AG04450 (cell line): ENCODE measurements around the gene SUN2. TPM values are rescaled to one million over a fixed set of nuclear protein-coding genes. Genes with fewer than 3 reads are reported as not detected.

Experiments
- CTCF ChIA-PET: fragments of 300-600, 350-600 bp; formaldehyde crosslinking; extraction: SDS; loops from one replicate; lab custom pipeline; 2022; ENCODE audit warnings: antibody characterized with exemption, inconsistent platforms; lab: Charles Lee
- POLR2A ChIA-PET: fragments of 350-600 bp; formaldehyde crosslinking; extraction: SDS; loops from one replicate; lab custom pipeline; 2021; ENCODE audit warnings: antibody characterized with exemption, inconsistent platforms; lab: Yijun Ruan, JAX
- DNase-seq: peaks from one replicate; pipeline ENCODE4 v3.0.0-alpha.2; 2011; ENCODE audit warnings: low read depth, low spot score
- H3K27ac ChIP-seq: one replicate; pipeline ENCODE4 v1.5.1; 2012; ENCODE audit warnings: low read depth, low read length, control low read depth
- H3K27me3 ChIP-seq: one replicate; pipeline ENCODE4 v1.6.0; 2012; ENCODE audit warnings: low read length; ENCODE audit not compliant: control insufficient read depth, insufficient read depth
- H3K4me3 ChIP-seq: 2 replicates; pipeline ENCODE4 v1.5.1; 2011; ENCODE audit warnings: mild to moderate bottlenecking, low read depth, low read length, control low read depth
- H3K9me3 ChIP-seq: 2 replicates; pipeline ENCODE4 v1.5.1; 2012; ENCODE audit warnings: low read length; ENCODE audit not compliant: control insufficient read depth, insufficient read depth
- CTCF ChIP-seq: IDR thresholded peaks from 2 replicates; pipeline ENCODE4 v1.5.1; 2011; ENCODE audit warnings: low read depth, low read length, control low read depth, inconsistent platforms
- polyA plus RNA-seq: library from polyadenylated mRNA; depleted of rRNA; stranded (reverse); fragments of >200 nt; gene quantifications from 2 replicates; pipeline ENCODE4 v1.2.3, GENCODE V29; 2011

Gene SUN2
- polyA plus RNA-seq, 1 experiment = 24.5 TPM

- no peak for DNase-seq
- peaks cover 2% of the 10 kb centered on the region; the same call in 1 of the 2 replicates for H3K9me3 ChIP-seq
- ChIA-PET CTCF (interaction anchor here (1.5 kb wide), 1 partner anchor 29 kb away, joined by 6 read pairs; no protein-coding TSS in a partner anchor), POLR2A (no interaction called here)
- peaks cover 2% of the 10 kb centered on the region for H3K27me3 ChIP-seq
- no peak for TF ChIP-seq CTCF
- no peak overlapping the region for H3K27ac ChIP-seq
- H3K4me3 ChIP-seq = no peak overlapping the region
Measured at GRCh38 chr22:38798496-38798895, 42.7 kb upstream of the SUN2 start.

- DNase-seq = no peak
Measured at GRCh38 chr22:38796262-38796957, 40.6 kb upstream of the SUN2 start.

GRCh38 chr22:38795569-38795968 lies 39.8 kb upstream of the SUN2 start:
- CTCF ChIA-PET = no interaction called here
- Histone ChIP-seq H3K27me3 (peaks cover 2% of the 10 kb centered on the region), H3K4me3 (no peak overlapping the region), H3K27ac (no peak overlapping the region), H3K9me3 (peaks cover 2% of the 10 kb centered on the region; the same call in 1 of the 2 replicates)
- POLR2A ChIA-PET = no interaction called here
- DNase-seq = no peak
- TF ChIP-seq CTCF = no peak

More at GRCh38 chr22:38796262-38796957, 40.6 kb upstream of the SUN2 start:
- ChIA-PET CTCF (no interaction called here), POLR2A (no interaction called here)
- H3K4me3 ChIP-seq = no peak overlapping the region
- no peak overlapping the region for H3K27ac ChIP-seq
- H3K9me3 ChIP-seq = peaks cover 2% of the 10 kb centered on the region; the same call in 1 of the 2 replicates
- TF ChIP-seq CTCF = no peak
- H3K27me3 ChIP-seq = peaks cover 2% of the 10 kb centered on the region

GRCh38 chr22:38793721-38794466 lies 38.1 kb upstream of the SUN2 start, which contains the start of gene DNAL4:
Gene DNAL4, minus strand, starts transcription at chr22:38794143. Its CDS starts 11,412 bp downstream, at chr22:38782731.
- no peak for TF ChIP-seq CTCF
- ChIA-PET POLR2A (no interaction called here), CTCF (no interaction called here)
- Histone ChIP-seq H3K4me3 (peak within 1 kb of the TSS; percentile 89), H3K27me3 (no peaks in the 10 kb centered on the region), H3K9me3 (no peaks in the 10 kb centered on the region; the same call in 1 of the 2 replicates), H3K27ac (peak within 1 kb of the TSS; percentile 21)
- peak; percentile 96 for DNase-seq

GRCh38 chr22:38793317-38793716 lies 37.5 kb upstream of the SUN2 start:
- ChIA-PET CTCF (no interaction called here), POLR2A (no interaction called here)
- no peak for TF ChIP-seq CTCF
- Histone ChIP-seq H3K9me3 (no peaks in the 10 kb centered on the region), H3K27me3 (no peaks in the 10 kb centered on the region), H3K27ac (peak overlapping the region; percentile 21), H3K4me3 (peak overlapping the region; percentile 89)
- DNase-seq = no peak
